NCI-H345 treated with DMSO at 0.1 percent for 48 hours (cell line): ENCODE measurements around the gene FLACC1.
"Not testable (repeated sequence)": the region's sequence is repeated elsewhere in the genome, so short reads cannot be mapped to it uniquely, and the experiment has no call there.

Source experiments
- DNase-seq: peaks from one replicate; lab custom pipeline; 2025; ENCODE audit not compliant: unreplicated experiment; lab: John Stamatoyannopoulos, UW

FLACC1 gene

DNA sequence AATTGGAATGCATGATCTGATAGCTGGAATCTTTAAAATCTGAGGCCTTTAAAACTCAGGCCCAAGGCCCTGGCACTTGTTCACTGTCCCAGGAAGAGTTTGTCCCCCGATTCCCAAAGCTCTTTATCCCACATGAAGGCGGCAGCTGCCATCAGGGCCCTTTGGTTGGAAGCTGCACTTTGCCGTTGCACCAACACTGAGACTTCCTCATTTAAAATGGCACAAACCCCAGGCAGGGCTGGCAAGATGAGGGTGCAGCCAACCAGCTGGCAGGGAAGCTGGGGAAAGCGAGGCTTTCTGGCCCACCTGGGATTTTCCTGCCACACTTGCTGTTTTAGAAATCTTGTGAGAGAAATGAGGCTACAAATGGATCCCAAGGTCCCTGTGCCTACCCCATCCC lies 6.3 kb downstream of the FLACC1 start:
- DNase-seq: no peak

DNA sequence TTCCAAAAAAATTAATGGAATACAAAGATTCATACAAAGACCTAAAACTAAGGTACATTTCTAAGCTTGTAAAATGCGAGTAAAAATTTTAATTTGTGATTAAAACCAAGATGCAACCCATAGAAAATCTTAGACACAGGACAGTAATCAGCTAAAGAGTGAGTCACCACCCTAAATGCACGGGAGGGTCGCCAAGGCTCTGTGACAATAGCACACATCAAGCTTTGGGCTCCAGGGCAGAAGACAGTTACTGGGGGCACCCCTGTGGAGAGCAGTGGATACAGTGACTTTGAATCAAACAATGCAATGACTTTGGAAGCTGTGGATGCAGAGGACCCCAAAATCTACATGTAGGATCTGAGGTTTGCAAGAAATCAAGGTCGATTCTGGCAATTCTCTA lies 7.5 kb downstream of the FLACC1 start:
- no peak for DNase-seq

DNA sequence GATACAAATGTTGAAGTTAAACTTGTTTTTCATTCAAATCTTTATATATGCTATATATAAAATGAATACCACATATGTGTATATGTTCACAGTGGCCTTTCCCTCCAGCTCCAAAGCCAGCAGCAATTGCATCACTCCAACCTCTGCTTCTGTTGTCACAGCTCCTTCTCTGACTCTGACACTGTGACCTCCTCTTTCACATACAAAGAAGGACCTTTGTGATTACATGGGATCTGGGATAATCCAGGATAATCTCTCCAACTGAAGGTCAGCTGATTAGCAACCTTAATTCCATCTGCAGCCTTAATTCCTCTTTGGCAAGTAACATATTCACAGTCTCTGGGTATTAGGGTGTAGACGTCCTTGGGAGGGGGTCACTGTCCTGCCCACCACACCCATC lies 8.4 kb downstream of the FLACC1 start:
- DNase-seq: no peak

DNA sequence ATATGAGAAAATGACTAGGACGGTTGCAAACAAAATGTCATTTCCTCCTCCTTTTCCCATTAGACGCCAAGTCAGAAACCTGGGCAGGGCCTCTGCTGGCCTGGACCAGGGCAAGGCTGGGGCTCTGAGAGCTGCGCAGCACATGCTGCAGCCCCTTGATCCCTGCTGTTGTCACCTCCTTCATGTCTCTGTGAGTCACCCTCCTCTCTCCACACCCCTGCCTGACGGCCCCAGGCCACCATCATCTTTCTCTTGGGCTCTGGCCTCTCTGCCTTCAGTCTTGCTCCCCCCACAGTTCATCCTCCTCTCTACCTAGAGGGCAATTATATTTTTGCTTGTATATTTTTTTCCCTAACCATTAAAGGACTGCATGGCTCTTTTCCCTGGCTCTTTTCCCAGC lies 10.0 kb downstream of the FLACC1 start:
- DNase-seq: no peak

DNA sequence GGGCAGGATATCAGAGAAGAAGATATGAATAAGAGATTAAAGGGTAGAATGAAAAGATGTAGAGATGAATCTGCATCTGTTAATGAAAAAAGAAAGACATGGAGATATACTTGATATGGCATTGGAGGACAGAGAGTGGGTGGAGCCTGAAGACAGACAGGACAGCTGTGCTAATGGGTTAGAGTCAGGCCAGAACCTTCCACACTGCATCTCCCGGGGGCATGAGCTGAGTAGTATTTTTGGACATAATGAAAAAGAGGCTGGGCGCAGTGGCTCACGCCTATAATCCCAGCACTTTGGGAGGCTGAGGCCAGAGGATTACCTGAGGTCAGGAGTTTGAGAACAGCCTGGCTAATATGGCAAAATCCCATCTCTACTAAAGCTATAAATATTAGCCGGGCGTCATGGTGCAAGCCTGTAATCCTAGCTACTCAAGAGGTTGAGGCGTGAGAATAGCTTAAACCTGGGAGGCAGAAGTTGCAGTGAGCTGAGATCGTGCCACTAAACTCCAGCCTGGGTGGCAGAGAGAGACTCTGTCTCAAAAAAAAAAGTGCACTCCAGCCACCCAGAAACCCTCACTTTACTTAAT lies 11.4 kb downstream of the FLACC1 start:
- no peak for DNase-seq

DNA sequence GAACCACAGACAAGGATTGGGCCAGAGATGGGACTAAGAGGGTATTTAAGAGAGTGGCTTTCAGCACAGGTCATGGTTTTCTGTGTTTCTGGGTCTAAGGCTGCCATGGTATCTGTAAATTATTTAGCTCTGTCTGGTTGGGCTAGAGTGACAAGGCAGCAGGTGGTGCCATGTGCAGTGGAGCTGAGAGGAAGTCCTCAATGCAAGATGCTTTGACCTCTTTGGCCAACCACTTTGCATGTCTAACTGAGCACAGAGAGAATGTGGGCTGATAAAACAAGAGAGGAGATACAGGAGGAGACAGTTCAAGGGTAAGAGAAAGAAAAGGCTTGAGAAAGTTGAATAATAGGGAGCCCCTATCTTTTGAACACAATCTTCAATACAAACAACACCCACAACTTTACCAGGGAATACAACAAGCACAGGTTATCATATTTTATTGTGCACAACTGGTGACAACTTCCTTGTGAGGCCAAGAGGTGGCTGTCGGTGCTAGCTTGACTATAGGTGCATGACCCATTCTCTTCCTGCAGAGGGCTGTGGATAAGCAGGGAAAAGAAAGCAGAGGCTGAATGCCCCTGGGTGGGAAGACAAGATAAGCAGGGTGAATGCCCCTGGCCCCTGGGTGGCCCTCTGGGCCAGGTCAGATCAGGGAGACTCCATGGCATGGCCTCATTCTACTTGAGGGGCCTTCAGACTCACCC lies 12.3 kb downstream of the FLACC1 start:
- no peak for DNase-seq

DNA sequence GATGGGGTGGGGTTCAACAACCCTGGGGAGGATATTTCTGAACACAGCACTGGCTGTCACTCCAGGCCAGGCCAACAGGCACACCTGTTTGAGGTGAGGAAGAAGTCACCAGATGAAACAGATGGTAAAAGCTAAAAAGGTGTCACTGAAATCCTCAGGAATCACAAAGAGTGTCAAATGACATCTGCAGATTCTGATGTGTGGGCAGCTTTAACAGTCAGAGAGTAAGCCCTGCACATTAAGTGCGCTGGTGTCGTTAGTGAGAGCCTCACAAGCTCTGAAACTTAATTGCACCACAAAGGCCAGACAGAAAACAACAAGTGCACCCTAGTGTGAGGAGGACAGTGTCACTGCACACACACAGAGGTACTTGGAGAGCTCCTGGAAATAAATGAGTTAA lies 13.6 kb downstream of the FLACC1 start:
- no peak for DNase-seq

DNA sequence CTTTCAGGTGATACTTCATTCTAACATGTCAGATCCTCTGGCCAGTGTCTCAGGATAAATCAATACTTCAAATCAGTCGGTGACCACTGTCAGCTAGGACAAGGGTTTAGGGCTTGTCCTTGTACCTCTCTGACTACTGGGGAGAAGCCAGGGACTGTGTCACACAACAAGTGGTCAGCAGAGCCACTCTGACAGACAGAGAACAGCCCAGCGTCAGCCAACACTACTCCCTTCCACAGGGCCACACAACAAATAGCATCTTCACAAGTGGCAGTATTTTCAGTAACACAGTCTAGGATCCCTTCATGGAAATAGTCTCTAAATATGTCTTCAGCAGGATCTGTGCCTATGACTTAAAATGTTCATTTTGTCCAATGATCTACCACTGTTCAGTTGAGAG lies 14.2 kb downstream of the FLACC1 start:
- no peak for DNase-seq

DNA sequence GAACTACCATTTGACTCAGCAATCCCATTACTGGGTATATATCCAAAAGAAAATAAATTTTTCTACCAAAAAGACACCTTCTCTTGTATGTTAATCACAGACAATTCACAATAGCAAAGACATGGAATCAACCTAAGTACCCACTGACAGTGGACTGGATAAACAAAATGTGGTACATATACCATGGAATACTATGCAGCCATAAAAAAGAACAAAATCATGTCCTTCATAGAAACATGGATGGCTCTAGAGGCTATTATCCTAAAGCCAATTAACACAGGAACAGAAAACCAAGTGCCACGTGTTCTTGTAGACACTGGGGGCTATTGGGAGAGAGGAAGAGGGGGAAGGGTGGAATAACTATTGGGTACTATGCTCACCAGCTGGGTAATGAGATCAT lies 27.7 kb downstream of the FLACC1 start:
- DNase-seq: no peak

DNA sequence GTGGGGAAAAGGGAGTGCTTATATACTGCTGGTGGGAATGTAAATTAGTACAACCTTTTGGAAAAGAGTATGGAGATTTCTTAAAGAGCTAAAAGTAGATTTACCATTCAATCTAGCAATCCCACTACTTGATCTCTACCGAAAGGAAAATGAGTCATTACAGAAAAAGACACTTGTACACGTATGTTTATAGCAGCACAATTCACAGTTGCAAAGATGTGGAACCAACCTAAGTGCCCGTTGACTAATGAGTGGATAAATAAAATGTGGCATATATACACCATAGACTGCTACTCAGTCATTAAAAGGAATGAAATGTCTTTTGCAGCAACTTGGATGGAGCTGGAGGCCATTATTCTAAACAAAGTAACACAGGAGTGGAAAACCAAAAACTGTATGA lies 29.5 kb downstream of the FLACC1 start:
- DNase-seq: no peak

DNA sequence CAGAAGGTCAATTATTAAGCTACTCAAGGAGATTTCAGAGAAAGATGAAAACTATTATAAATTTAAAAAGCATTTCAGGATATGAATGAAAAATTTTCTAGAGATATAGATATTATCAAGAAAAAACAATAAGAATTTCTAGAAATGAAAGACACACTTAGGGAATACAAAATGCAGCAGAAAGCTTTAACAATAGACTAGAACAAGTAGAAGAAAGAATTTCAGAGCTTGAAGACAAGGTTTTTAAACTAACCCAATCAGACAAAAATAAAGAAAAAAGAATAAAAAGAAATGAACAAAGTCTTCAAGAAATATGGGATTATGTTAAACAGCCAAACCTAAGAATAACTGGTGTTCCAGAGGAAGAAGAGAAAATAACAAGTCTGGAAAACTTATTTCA lies 34.4 kb downstream of the FLACC1 start:
- DNase-seq: no peak

DNA sequence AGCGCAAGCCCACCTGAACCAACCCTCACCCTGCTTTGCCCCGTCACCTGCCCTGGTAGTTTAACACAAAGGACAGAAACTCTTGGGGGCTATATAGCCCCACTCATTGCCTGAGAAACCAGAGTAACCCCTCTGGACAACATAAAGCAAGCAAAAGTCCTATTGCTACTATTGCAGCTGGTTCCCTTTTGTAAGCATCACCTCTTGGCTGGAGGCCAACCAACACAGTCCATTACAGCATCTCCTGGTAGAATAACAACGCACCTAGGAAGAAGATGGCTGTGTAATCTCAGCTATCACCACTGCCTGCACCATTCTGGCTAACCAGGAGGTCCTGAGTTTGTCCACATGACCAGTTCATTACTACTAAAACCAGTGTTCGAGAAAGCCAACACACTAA lies 36.4 kb downstream of the FLACC1 start:
- no peak for DNase-seq

DNA sequence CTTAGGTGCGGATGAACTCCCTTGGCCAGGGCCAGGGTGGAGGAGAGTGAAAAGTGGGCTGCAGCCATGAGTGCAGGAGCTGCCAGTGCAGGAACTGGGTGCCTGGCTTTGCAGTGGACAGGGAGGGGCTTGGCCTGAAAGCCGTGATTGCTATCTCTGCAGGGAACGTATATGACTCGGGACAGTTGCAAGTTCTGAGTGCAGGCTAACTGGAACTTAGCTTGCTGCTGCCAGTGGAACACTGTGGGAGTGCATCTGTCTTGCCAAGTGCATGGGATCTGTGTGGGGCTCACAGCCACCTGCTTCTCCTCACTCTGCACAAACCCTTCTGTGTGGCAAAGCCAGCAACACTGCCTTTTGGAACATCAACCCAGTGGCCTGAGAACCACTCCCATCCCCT lies 36.9 kb downstream of the FLACC1 start:
- no peak for DNase-seq

DNA sequence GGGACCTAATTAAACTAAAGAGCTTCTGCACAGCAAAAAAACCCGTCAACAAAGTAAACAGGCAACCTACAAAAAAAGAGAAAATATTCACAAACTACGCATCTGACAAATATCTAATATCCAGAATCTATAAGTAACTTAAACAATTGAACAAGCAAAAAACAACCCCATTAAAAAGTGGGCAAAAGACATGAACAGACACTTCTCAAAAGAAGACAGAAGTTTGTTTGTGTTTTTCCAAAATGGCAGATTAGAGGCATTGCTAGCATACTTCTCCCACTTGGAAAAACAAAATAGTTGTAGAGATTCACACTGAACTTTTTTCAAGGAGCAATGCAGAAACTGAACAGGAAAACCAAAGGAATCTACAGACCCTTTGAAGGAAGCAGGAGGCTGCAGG lies 37.6 kb downstream of the FLACC1 start:
- no peak for DNase-seq

DNA sequence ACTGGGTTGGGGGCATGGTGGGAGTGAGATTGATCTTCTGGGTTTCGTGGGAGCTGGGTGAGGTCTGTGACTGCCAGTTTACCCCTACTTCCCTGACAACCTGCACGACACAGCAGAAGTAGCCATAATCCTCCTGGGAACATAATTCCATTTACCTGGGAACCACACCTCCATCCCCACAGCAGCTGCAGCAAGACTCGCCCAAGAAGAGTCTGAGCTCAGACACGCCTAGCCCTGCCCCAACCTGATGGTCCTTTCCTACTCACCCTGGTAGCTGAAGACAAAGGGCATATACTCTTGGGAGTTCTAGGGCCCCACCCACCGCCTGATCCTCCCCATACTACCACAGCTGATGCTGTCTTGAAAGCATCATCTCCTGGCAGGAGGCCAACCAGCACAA lies 43.8 kb downstream of the FLACC1 start:
- no peak for DNase-seq

DNA sequence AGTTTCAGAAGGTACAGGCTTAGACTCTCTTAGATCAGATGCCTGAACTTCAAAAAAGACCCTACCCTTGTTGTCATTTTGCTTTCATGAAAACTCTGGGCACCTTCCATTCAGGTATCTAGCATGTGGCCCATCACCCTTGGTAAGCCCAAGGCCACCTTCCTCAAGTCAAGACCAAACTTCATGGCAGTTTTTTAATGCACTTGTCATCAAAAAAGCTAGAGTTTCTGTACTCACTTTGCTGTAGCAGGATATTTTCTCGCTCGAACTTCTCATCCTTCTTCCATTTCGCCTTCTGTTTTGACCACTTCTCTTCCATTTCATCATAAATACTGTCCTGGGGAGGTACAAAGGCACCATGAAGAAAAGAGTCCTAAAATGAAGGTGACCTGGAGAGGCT lies 48.2 kb downstream of the FLACC1 start:
- no peak for DNase-seq

DNA sequence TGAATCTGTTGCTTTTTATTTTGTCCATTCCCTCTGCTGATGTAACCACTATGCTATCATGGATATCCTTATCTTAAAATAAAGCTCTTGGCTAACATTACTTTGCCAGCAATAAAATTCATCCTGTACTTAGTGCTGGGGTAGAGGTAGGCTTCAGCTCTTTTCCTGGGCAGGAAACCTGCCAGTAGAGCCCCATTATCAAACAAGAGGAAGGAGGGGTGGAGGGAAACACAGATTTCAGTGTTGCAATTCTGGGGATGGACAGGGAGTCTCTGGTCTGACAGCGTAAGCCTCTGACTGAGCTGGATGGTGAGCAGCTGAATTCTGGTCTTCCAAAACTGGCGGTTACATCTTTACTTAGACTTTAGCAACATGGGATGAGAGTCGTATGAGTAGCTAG lies 49.3 kb downstream of the FLACC1 start:
- no peak for DNase-seq

DNA sequence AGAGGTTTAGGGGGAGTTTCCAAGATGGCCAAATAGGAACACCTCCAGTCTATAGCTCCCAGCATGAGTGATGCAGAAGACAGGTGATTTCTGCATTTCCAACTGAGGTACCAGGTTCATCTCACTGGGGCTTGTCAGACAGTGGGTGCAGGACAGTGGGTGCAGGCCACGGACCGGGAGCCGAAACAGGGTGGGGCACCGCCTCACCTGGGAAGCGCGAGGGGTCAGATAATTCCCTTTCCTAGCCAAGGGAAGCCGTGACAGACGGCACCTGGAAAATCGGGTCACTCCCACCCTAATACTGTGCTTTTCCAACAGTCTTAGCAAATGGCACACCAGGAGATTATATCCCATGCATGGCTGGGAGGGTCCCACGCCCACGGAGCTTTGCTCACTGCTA lies 57.2 kb downstream of the FLACC1 start:
- DNase-seq: not testable (repeated sequence)

DNA sequence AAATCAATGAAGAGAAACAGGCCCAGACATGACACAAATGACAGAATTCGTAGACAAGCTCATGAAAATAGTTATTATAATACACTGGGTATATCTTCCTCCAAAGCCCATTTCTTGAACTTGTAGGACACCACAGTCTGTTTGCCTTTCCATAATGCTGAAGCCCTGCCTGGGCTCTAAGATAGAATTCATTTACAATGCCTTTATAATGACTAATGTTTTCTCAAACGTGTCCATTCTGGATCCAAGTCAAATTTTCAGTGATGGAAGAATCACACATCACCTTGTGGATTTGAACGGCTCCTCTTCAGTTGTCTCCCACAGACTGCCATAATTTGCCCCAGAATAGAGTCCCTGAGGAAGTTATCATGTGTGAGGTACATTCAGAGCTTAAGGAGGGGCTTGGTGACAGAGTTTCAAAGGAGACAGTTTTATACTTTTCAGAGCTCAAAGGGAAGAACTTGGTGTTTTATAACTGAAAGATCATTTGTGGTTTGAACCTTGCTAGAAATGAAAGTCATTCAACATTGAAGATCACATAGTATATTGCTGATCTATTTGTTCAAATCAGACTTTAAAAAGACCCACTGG lies 58.6 kb downstream of the FLACC1 start:
- no peak for DNase-seq

DNA sequence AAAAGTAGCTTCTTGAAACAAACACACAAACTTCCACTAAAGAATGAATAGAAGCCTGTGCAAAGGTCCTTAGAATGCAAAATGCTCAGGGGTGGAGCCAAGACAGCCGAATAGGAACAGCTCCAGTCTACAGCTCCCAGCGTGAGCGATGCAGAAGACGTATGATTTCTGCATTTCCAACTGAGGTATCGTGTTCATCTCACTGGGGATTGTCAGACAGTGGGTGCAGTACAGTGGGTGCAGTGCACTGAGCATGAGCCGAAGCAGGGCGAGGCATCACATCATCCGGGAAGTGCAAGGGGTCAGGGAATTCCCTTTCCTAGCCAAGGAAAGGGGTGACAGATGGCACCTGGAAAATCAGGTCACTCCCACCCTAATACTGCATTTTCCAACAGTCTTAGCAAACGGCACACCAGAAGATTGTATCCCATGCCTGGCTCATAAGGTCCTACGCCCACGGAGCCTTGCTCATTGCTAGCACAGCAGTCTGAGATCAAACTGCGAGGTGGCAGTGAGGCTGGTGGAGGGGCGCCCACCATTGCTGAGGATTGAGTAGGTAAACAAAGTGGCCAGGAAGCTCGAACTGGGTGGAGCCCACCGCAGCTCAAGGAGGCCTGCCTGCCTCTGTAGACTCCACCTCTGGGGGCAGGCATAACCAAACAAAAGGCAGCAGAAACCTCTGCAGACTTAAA lies 66.5 kb downstream of the FLACC1 start:
- not testable (repeated sequence) for DNase-seq

DNA sequence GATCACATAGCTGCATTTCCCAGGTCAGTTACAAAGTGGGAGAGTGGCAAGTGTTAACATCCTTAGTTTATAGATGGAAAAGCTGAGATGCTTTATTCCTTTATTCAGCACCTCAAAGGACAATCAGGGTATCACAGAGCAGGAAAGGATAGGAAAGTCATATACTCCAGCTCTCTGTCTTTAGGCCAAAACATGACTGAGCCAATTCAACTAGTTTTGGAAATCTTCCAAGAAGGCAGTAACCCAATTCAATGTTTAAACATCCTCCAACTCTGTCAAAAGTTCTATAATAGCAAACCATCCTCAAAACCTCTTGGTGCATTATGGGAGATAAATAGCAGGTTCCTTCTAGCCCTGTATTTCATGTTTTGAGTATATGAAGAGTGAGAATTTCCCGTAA lies 71.6 kb downstream of the FLACC1 start:
- DNase-seq: no peak
